Activated CD4-positive, alpha-beta T cell treated with anti-CD3 and anti-CD28 coated beads, Interleukin-2, amount 10 ng/mL, durations not matched to agents 24 days and 14 days (primary cell): ENCODE data around the gene GPAM. TPM values are rescaled to one million over a fixed set of nuclear protein-coding genes. Genes with fewer than 3 reads are reported as not detected.
"Not testable (repeated sequence)": the region's sequence is repeated elsewhere in the genome, so short reads cannot be mapped to it uniquely, and the experiment has no call there.

Source experiments
- DNase-seq: peaks from one replicate; pipeline ENCODE4 v3.0.0; 2022
- H3K27ac Mint-ChIP-seq: one replicate; pipeline ENCODE4 v1.8.0; 2022; ENCODE audit warnings: mild to moderate bottlenecking, mixed read lengths
- H3K27me3 Mint-ChIP-seq: one replicate; pipeline ENCODE4 v1.8.0; 2022; ENCODE audit warnings: mixed read lengths
- H3K36me3 Mint-ChIP-seq: one replicate; pipeline ENCODE4 v1.8.0; 2022; ENCODE audit warnings: low read depth, mild to moderate bottlenecking, mixed read lengths
- H3K4me1 Mint-ChIP-seq: one replicate; pipeline ENCODE4 v1.8.0; 2021; ENCODE audit warnings: mixed read lengths
- H3K4me3 Mint-ChIP-seq: one replicate; pipeline ENCODE4 v1.8.0; 2022; ENCODE audit warnings: mild to moderate bottlenecking, moderate library complexity, mixed read lengths
- H3K9me3 Mint-ChIP-seq: one replicate; pipeline ENCODE4 v1.8.0; 2021; ENCODE audit warnings: mixed read lengths
- intact Hi-C: fragments of 100-400 bp; cut with micrococcal nuclease; formaldehyde crosslinking; loops from one replicate; pipeline ENCODE4 v1.15.1; 2023
- total RNA-seq: library from RNA; stranded (reverse); gene quantifications from 2 replicates; pipeline ENCODE4 v1.2.3, GENCODE V29; 2022

GPAM gene, protein sequence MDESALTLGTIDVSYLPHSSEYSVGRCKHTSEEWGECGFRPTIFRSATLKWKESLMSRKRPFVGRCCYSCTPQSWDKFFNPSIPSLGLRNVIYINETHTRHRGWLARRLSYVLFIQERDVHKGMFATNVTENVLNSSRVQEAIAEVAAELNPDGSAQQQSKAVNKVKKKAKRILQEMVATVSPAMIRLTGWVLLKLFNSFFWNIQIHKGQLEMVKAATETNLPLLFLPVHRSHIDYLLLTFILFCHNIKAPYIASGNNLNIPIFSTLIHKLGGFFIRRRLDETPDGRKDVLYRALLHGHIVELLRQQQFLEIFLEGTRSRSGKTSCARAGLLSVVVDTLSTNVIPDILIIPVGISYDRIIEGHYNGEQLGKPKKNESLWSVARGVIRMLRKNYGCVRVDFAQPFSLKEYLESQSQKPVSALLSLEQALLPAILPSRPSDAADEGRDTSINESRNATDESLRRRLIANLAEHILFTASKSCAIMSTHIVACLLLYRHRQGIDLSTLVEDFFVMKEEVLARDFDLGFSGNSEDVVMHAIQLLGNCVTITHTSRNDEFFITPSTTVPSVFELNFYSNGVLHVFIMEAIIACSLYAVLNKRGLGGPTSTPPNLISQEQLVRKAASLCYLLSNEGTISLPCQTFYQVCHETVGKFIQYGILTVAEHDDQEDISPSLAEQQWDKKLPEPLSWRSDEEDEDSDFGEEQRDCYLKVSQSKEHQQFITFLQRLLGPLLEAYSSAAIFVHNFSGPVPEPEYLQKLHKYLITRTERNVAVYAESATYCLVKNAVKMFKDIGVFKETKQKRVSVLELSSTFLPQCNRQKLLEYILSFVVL
- 8.6 and 9.8 TPM in 2 replicates for total RNA-seq

GRCh38 chr10:112183329-112184051 is at the start of gene GPAM:
Gene GPAM (minus strand): TSS chr10:112183765. CDS start chr10:112181784, 1,981 bp downstream.
- DNase-seq, result peak; percentile 100
- Mint-ChIP-seq H3K27me3 (peaks cover 11% of the 10 kb centered on the region), H3K9me3 (peaks cover 5% of the 10 kb centered on the region), H3K27ac (peak within 1 kb of the TSS; percentile 88), H3K4me3 (peak within 1 kb of the TSS; percentile 88), H3K4me1 (peaks cover 26% of the 10 kb centered on the region), H3K36me3 (peaks cover 15% of the 10 kb centered on the region)
- intact Hi-C loops, result loop anchor here (1.0 to 10.0 kb wide), 5 partner anchors 129 to 1671 kb away; partner anchors contain the start of genes DCLRE1A, NHLRC2 and ZDHHC6

DNA sequence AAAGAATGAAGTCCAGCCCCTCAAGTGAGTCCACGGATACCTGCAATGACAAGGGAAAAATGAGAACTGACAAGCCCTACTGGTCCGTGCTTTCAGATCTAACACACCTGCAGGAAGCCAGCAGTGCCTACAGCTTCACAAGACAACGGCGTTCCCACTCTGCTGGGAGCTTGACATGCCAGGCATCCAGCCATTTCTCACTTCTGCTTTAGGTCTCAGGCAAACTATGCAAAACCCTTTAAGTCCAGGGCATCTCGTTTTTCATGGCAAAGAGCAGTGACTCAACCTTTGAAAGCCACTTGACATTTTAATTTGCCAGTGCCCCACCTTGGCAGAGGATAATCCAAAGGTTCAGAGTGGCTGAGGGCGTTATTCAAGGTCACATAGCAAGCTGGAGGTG is 49.1 kb upstream of the GPAM start:
- intact Hi-C loops, result no loop called here
- H3K27me3 Mint-ChIP-seq, result no peaks in the 10 kb centered on the region
- no peaks in the 10 kb centered on the region for H3K9me3 Mint-ChIP-seq
- H3K4me1 Mint-ChIP-seq, result no peaks in the 10 kb centered on the region
- H3K27ac Mint-ChIP-seq, result no peak overlapping the region
- no peak overlapping the region for H3K4me3 Mint-ChIP-seq
- DNase-seq, result no peak
- H3K36me3 Mint-ChIP-seq, result no peaks in the 10 kb centered on the region

DNA sequence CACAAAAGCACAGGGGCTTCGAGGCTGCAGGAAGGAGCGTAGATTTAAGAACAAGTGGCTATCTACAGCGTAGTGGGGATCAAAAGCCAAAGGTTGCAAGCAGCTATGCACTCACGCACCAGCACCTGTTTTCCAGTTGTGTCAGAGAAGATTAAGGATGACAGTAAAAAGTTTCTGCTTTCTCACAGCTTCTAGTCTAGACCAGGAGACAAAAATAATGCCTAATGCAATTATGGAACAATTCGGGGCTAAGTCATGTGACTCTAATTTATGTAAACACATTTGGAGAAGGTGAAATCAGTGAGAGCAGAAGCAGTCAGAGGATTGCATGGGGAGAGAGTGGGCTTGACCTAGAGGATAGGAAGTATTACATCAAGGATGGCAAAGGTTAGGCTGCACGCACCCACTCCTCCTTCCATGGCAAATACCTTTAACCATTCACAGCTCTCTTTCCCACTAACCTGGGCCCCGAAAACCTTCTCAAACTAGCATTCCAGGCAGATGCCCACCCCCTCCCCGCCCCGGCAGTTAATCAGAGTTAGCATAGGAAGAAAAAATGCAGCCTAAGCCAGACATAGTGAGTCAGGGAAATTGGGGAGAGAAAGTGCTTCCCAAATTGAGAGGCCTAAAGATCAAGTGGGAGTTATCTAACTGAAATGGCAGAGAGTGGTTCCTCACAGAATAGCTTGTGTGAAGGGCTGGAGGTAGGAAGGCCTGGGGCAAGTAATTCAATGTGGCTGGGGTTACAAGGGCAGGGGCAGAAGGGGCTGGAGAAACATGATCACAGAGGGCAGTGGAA is 48.2 kb upstream of the GPAM start:
- intact Hi-C loops, result no loop called here
- no peak overlapping the region for H3K4me3 Mint-ChIP-seq
- DNase-seq, result no peak
- no peaks in the 10 kb centered on the region for H3K27me3 Mint-ChIP-seq
- H3K9me3 Mint-ChIP-seq, result no peaks in the 10 kb centered on the region
- H3K4me1 Mint-ChIP-seq, result no peaks in the 10 kb centered on the region
- H3K36me3 Mint-ChIP-seq, result no peaks in the 10 kb centered on the region
- H3K27ac Mint-ChIP-seq, result no peak overlapping the region

DNA sequence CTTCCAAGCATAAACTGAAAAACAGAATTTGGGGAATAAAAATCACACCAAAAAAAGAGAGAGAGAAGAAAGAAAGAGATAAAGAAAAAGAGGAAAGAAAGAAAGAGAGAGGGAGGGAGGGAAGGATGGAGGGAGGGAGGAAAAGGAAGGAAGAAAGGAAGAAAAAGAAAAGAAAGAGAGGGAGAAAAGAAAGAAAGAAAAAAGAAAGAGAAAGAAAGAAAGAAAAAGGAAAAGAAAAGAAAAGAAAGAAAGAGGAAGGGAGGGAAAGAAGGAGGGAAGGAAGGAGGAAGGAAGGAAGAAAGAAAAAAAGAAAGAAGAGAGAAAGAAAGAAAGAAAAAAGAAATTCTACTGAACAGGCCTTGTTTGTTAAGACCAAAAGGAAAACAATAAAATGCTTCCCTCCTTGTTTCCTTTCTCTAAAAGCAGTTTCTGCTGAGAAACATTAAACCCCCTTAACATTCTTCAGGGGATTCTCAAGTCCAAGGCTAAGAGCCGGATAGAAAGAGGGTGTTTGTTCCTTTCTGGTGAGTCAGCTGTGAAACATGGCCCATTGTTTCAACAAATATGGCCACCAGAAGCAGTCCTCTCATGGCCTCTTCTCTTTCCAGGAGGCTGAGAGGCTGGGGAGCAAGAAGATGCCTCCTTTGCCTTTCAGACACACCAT is 46.9 kb upstream of the GPAM start:
- H3K27me3 Mint-ChIP-seq, result peaks cover 4% of the 10 kb centered on the region
- H3K27ac Mint-ChIP-seq, result no peak overlapping the region
- no peak overlapping the region for H3K4me3 Mint-ChIP-seq
- DNase-seq, result no peak
- no peaks in the 10 kb centered on the region for H3K9me3 Mint-ChIP-seq
- intact Hi-C loops, result no loop called here
- no peaks in the 10 kb centered on the region for H3K4me1 Mint-ChIP-seq
- H3K36me3 Mint-ChIP-seq, result no peaks in the 10 kb centered on the region

- H3K36me3 Mint-ChIP-seq, result no peaks in the 10 kb centered on the region
- intact Hi-C loops, result no loop called here
- H3K27ac Mint-ChIP-seq, result no peak overlapping the region
- peaks cover 4% of the 10 kb centered on the region for H3K27me3 Mint-ChIP-seq
- H3K4me3 Mint-ChIP-seq, result no peak overlapping the region
- no peak for DNase-seq
- H3K4me1 Mint-ChIP-seq, result no peaks in the 10 kb centered on the region
- H3K9me3 Mint-ChIP-seq, result no peaks in the 10 kb centered on the region
Measured at GRCh38 chr10:112229901-112230300, 46.3 kb upstream of the GPAM start.

- Mint-ChIP-seq H3K9me3 (no peaks in the 10 kb centered on the region), H3K27me3 (peaks cover 4% of the 10 kb centered on the region), H3K4me1 (no peaks in the 10 kb centered on the region), H3K27ac (no peak overlapping the region), H3K4me3 (no peak overlapping the region), H3K36me3 (no peaks in the 10 kb centered on the region)
- no peak for DNase-seq
- intact Hi-C loops, result no loop called here
Measured at GRCh38 chr10:112229096-112229495, 45.5 kb upstream of the GPAM start.

DNA sequence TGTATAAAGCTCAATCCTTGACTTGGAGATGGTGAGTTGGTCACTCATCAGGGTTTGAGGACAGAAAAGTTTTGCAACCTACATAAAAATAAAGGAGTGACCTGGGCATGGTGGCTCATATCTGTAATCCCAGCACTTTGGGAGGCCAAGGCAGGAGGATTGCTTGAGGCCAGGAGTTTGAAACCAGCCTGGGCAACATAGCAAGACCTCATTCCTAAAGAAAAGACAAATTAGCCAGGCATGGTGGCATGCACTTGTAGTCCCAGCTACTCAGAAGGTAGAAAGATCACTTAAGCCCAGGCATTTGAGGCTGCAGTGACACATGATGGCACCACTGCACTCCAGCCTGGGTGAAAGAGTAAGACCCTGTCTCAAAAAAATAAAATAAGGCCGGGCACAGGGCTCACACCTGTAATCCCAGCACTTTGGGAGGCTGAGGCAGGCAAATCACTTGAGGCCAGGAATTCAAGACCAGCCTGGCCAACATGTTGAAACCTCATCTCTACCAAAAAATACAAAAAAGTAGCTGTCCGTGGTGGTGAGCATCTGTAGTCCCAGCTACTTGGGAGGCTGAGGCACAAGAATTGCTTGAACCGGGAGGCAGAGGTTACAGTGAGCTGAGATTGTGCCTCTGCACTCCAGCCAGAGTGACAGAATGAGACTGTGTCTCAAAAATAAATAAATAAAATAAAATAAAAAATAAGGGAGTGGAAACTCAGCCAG is 45.0 kb upstream of the GPAM start:
- H3K4me3 Mint-ChIP-seq, H3K27ac Mint-ChIP-seq, H3K36me3 Mint-ChIP-seq, DNase-seq, intact Hi-C loops, H3K9me3 Mint-ChIP-seq, H3K27me3 Mint-ChIP-seq, H3K4me1 Mint-ChIP-seq: not testable (repeated sequence)

GRCh38 chr10:112227331-112227987 is 43.9 kb upstream of the GPAM start:
- H3K4me3 Mint-ChIP-seq, result no peak overlapping the region
- H3K36me3 Mint-ChIP-seq, result no peaks in the 10 kb centered on the region
- DNase-seq, result no peak
- H3K4me1 Mint-ChIP-seq, result no peaks in the 10 kb centered on the region
- H3K27ac Mint-ChIP-seq, result no peak overlapping the region
- peaks cover 6% of the 10 kb centered on the region for H3K27me3 Mint-ChIP-seq
- intact Hi-C loops, result no loop called here
- no peaks in the 10 kb centered on the region for H3K9me3 Mint-ChIP-seq

- no peak overlapping the region for H3K27ac Mint-ChIP-seq
- no peaks in the 10 kb centered on the region for H3K36me3 Mint-ChIP-seq
- peaks cover 6% of the 10 kb centered on the region for H3K27me3 Mint-ChIP-seq
- no peaks in the 10 kb centered on the region for H3K9me3 Mint-ChIP-seq
- no peak overlapping the region for H3K4me3 Mint-ChIP-seq
- H3K4me1 Mint-ChIP-seq, result no peaks in the 10 kb centered on the region
- intact Hi-C loops, result no loop called here
- DNase-seq, result no peak
Measured at GRCh38 chr10:112226439-112227248, 43.1 kb upstream of the GPAM start.

- H3K9me3 Mint-ChIP-seq, result no peaks in the 10 kb centered on the region
- no peak overlapping the region for H3K27ac Mint-ChIP-seq
- no peak for DNase-seq
- H3K27me3 Mint-ChIP-seq, result peaks cover 6% of the 10 kb centered on the region
- H3K36me3 Mint-ChIP-seq, result no peaks in the 10 kb centered on the region
- no peak overlapping the region for H3K4me3 Mint-ChIP-seq
- H3K4me1 Mint-ChIP-seq, result no peaks in the 10 kb centered on the region
- intact Hi-C loops, result no loop called here
Measured at GRCh38 chr10:112225771-112226438, 42.3 kb upstream of the GPAM start.

- intact Hi-C loops, result no loop called here
- no peak for DNase-seq
- H3K27me3 Mint-ChIP-seq, result peaks cover 6% of the 10 kb centered on the region
- H3K27ac Mint-ChIP-seq, result no peak overlapping the region
- H3K9me3 Mint-ChIP-seq, result no peaks in the 10 kb centered on the region
- no peak overlapping the region for H3K4me3 Mint-ChIP-seq
- H3K4me1 Mint-ChIP-seq, result no peaks in the 10 kb centered on the region
- no peaks in the 10 kb centered on the region for H3K36me3 Mint-ChIP-seq
Measured at GRCh38 chr10:112224933-112225529, 41.5 kb upstream of the GPAM start.
